ENCODE measurements around the gene PHLDA2. TPM values are rescaled to one million over a fixed set of nuclear protein-coding genes. Genes with fewer than 3 reads are reported as not detected.

Gene PHLDA2
- total and polyA plus RNA-seq, 2 of the 13 experiments (the other 11 are each of a cell fraction or from before 2014, with no cell fraction given), result 0.55 to 0.78 TPM

GRCh38 chr11:2892215-2892966 lies 36.8 kb downstream of the PHLDA2 start (continued):
- TF ChIP-seq HNRNPLL (IDR thresholded peaks at IDR 0.05; ENCODE audit: low read depth, low read length, poor library complexity, severe bottlenecking) (peak; percentile 47), PATZ1 (CRISPR knock-in tag; IDR thresholded peaks at IDR 0.05) (peak; percentile 73), HMGXB4 (CRISPR knock-in tag; IDR thresholded peaks at IDR 0.05; ENCODE audit: borderline replicate concordance in 1 of 2, low read depth in 1 of 2) (peak; percentile 25 to 45; a peak in 1 of 4 replicates), NFKB2 (CRISPR knock-in tag; IDR thresholded peaks at IDR 0.05; ENCODE audit: borderline replicate concordance) (0 out of 2 replicates have a peak, but pooled peaks have one; percentile 3), ZNF784 (CRISPR knock-in tag; IDR thresholded peaks at IDR 0.05; ENCODE audit: borderline replicate concordance) (peak; percentile 62; the same call in 1 of the 2 replicates), ERF (CRISPR knock-in tag; IDR thresholded peaks at IDR 0.05) (0 out of 2 replicates have a peak, but pooled peaks have one; percentile 51), ZFP91 (CRISPR knock-in tag; IDR thresholded peaks at IDR 0.05; ENCODE audit: borderline replicate concordance) (peak; percentile 9; the same call in 1 of the 2 replicates), HOXA3 (CRISPR knock-in tag; IDR thresholded peaks at IDR 0.05) (0 out of 2 replicates have a peak, but pooled peaks have one; percentile 11), HNRNPK (IDR thresholded peaks at IDR 0.05; ENCODE audit: low read depth, low read length, poor library complexity, severe bottlenecking) (peak; percentile 87), ZNF546 (CRISPR knock-in tag; conservative IDR thresholded peaks at IDR 0.05) (0 out of 2 replicates have a peak, but pooled peaks have one; percentile 10), ZFY (CRISPR knock-in tag; IDR thresholded peaks at IDR 0.05) (no peak; the same call in 1 of the 2 replicates), NFIB (CRISPR knock-in tag; IDR thresholded peaks at IDR 0.05; ENCODE audit: borderline replicate concordance) (no peak), TBX2 (CRISPR knock-in tag; IDR thresholded peaks at IDR 0.05; ENCODE audit: borderline replicate concordance) (peak; percentile 54), PCBP1 (IDR thresholded peaks at IDR 0.05; ENCODE audit: borderline replicate concordance, low read depth, low read length) (peak; percentile 74; the same call in 1 of the 2 replicates), ETV5 (CRISPR knock-in tag; IDR thresholded peaks at IDR 0.05; ENCODE audit: borderline replicate concordance) (0 out of 2 replicates have a peak, but pooled peaks have one; percentile 9), RAD21 (CRISPR knock-in tag; IDR thresholded peaks at IDR 0.05) (peak; percentile 93), ZFX (CRISPR knock-in tag; IDR thresholded peaks at IDR 0.05; ENCODE audit: low read depth) (0 out of 2 replicates have a peak, but pooled peaks have one; percentile 18), E2F5 (CRISPR knock-in tag; conservative IDR thresholded peaks at IDR 0.05) (no peak), FOSL2 (CRISPR knock-in tag; IDR thresholded peaks at IDR 0.05) (peak; percentile 48), ZNF552 (CRISPR knock-in tag; IDR thresholded peaks at IDR 0.05; ENCODE audit: borderline replicate concordance) (0 out of 2 replicates have a peak, but pooled peaks have one; percentile 38)

Measured in HepG2 (cell line).